Measurements from ENCODE around the gene SPINK5. TPM values are rescaled to one million over a fixed set of nuclear protein-coding genes. Genes with fewer than 3 reads are reported as not detected.

Gene SPINK5
- total RNA-seq, 1 donor: not detected

DNA sequence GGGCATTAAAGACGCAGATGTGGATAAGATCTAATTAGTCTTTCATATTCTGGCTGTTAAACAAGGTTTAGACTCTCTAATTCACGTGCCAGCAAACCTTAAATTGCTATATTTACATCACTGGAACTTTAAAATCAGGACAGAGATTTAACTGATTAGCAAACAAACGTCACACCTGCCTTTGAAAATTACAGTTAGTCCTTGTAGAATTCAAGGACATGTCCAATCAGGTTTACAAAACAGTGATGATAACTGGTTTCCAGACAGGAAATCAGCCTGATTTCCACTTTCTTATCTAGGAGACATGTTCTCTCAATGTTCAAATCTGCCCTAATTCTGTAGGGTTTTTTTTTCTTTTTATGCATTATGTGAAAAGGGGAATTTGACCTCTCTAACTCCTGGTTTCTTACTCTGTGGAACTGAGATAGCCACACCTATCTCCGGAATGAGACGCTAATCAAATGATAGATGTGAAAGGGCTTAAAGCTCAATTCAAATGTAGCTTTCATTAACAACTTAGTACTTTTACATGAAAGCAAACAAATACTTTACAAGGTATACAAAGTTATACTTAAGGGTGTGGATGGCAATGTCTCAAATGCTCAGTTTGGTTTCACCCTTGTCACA is 26.5 kb downstream of the SPINK5 start:
- no peak for DNase-seq (ENCODE audit: low read depth)
- TF ChIP-seq, protein P1, sequence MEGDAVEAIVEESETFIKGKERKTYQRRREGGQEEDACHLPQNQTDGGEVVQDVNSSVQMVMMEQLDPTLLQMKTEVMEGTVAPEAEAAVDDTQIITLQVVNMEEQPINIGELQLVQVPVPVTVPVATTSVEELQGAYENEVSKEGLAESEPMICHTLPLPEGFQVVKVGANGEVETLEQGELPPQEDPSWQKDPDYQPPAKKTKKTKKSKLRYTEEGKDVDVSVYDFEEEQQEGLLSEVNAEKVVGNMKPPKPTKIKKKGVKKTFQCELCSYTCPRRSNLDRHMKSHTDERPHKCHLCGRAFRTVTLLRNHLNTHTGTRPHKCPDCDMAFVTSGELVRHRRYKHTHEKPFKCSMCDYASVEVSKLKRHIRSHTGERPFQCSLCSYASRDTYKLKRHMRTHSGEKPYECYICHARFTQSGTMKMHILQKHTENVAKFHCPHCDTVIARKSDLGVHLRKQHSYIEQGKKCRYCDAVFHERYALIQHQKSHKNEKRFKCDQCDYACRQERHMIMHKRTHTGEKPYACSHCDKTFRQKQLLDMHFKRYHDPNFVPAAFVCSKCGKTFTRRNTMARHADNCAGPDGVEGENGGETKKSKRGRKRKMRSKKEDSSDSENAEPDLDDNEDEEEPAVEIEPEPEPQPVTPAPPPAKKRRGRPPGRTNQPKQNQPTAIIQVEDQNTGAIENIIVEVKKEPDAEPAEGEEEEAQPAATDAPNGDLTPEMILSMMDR (IDR thresholded peaks at IDR 0.05; ENCODE audit: insufficient read depth, low read length): no peak
- no peak overlapping the region for H3K4me3 ChIP-seq (ENCODE audit: low read depth, low read length)

DNA sequence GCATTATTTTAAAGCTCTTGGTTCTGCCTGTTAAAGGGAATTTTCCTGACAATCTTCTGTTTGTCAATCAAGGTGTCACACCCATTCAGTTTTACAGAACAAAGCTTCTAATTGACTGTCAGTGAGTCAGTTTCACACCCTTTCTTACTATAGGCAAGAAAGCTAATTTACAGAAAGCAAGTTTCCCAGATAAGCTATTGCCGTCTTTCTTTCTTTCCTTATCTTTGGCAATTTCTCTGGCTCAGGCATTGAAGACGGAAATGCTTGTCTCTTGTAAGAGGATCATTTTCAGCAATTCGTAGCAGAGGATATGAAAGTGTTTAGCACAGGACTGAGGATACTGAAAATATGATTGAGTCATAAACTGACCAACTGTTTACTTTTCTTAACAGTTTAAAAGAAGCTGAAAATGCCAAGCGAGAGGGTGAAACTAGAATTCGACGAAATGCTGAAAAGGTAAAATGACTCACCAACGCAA is 27.0 kb downstream of the SPINK5 start:
- H3K4me3 ChIP-seq (ENCODE audit: low read depth, low read length): no peak overlapping the region
- TF ChIP-seq, protein P1 (IDR thresholded peaks at IDR 0.05; ENCODE audit: insufficient read depth, low read length): no peak
- DNase-seq (ENCODE audit: low read depth): no peak

DNA sequence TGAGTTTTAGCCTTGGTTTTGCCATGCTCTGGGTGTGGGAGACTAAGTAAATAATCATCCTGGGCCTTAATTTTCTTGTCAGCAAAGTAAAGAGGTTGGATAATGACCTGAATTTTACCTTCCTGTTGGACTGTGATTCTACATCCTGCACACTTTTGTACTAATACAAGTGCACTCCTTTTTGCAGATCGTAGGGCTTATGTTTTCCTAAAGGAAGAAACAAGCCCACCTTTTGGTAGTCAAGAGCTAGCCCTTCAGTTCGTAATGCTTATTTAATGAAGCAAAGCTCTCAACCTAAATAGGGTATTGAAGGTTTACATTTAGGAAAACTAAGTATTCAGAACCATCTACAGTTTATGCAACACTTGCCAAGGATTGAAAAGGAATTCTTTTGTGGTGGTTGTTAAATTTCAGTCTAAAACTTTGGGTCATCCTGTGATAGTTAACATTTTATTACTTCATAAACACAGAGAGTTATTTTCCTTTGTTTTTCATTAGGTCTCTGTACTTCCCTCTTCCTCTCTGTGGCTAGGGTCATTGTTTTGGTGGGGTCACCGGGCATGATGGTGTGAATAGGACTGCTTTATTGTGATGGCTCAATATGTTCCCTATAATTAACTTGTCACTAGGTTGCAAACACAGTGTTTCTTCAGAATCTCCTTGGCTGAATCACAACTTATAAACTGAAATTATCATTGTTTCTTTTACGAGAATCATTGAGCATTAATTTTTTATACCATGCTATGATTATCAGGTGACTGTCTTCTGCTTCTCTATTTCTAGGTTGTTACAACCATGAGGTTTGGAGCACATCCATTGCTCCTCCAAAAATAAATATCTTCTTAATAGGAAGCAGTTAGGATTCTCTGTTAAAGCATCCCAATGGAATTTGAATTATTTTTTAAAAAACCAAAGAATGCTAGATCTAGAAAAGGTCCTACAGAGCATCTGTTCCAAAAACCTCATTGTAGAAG is 28.5 kb downstream of the SPINK5 start:
- no peak for DNase-seq (ENCODE audit: low read depth)
- no peak overlapping the region for H3K4me3 ChIP-seq (ENCODE audit: low read depth, low read length)
- TF ChIP-seq, protein P1 (IDR thresholded peaks at IDR 0.05; ENCODE audit: insufficient read depth, low read length): no peak

DNA sequence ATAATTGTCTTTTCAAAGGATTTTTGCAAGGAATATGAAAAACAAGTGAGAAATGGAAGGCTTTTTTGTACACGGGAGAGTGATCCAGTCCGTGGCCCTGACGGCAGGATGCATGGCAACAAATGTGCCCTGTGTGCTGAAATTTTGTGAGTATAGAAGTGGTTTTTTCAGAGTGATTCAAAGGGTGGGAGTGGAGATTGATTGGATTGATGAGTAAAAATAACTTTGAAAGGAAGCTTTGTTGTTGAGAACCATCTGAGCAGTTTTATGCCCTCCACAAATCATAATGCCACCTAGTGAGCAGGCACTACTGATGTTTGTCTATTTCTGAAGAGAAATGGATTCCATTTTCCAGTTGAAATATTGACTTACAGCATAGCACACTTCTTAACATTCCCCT is 30.6 kb downstream of the SPINK5 start:
- no peak overlapping the region for H3K4me3 ChIP-seq (ENCODE audit: low read depth, low read length)
- no peak for DNase-seq (ENCODE audit: low read depth)
- TF ChIP-seq, protein P1 (IDR thresholded peaks at IDR 0.05; ENCODE audit: insufficient read depth, low read length): no peak

DNA sequence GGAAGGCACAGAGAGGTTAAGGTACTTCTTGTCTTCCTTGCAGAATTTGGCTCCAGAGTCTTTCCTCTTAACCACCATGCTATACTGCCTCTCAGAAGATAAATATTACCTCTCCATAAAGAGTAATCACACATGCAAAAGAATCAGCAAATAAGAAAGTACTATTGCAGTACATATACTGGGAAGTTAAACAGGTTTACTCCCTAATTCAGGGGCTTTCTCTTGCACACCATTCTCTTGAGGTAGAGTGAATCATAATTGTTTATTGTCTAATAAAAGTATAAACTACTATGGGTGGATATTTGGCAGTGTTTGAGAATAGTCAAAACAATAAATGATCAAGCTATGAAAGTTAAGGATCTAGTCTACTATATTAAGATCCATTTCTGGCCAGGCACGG is 40.4 kb downstream of the SPINK5 start:
- no peak for DNase-seq (ENCODE audit: low read depth)
- H3K4me3 ChIP-seq (ENCODE audit: low read depth, low read length): no peak overlapping the region
- TF ChIP-seq, protein P1 (IDR thresholded peaks at IDR 0.05; ENCODE audit: insufficient read depth, low read length): no peak

DNA sequence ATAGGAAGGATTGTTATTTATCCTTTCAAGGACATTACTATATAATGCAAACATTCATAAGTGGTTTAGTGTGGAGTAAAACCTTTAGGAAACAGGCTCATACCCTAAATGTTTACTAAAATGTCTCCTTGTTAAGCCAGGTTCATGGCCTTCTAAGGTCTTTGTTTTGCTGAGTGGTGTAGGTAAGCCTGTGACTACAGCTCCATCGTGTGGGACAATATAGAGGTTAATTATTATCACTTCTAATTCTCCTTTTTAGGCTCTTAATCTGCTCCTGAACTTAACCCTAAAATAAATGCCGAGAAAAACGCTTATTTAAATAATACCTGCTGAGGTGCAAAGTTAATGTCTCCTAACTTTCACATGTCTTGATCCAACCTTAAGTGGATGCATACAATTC is 43.8 kb downstream of the SPINK5 start:
- H3K4me3 ChIP-seq (ENCODE audit: low read depth, low read length): no peak overlapping the region
- TF ChIP-seq, protein P1 (IDR thresholded peaks at IDR 0.05; ENCODE audit: insufficient read depth, low read length): no peak
- no peak for DNase-seq (ENCODE audit: low read depth)

Data from fibroblast of the aortic adventitia (primary cell).